Memory B cell (primary cell): ENCODE measurements around the gene B4GALT6.

Experiments
- ATAC-seq: fragments of 150-1000 bp; cut with Tn5 transposase; 2 replicates; pipeline ENCODE4 v1.10.0; 2021; ENCODE audit warnings: low read depth, mild to moderate bottlenecking, moderate library complexity
- DNase-seq, 2 donors: peaks; one replicate each; pipeline ENCODE4 v3.0.0; 2022; ENCODE audit warnings: low spot score in 2 of 2
- H3K27ac Mint-ChIP-seq: one replicate; pipeline ENCODE4 v1.8.0; 2022; ENCODE audit warnings: mild to moderate bottlenecking, moderate library complexity, mixed read lengths
- H3K27me3 Mint-ChIP-seq: one replicate; pipeline ENCODE4 v1.8.0; 2022; ENCODE audit warnings: mixed read lengths
- H3K36me3 Mint-ChIP-seq: one replicate; pipeline ENCODE4 v1.8.0; 2022; ENCODE audit warnings: mild to moderate bottlenecking, mixed read lengths
- H3K4me1 Mint-ChIP-seq: one replicate; pipeline ENCODE4 v1.8.0; 2022; ENCODE audit warnings: mixed read lengths
- H3K4me3 Mint-ChIP-seq: one replicate; pipeline ENCODE4 v1.8.0; 2022; ENCODE audit warnings: mild to moderate bottlenecking, moderate library complexity, mixed read lengths
- H3K9me3 Mint-ChIP-seq: one replicate; pipeline ENCODE4 v1.8.0; 2022; ENCODE audit warnings: mixed read lengths

Gene B4GALT6

GRCh38 chr18:31647127-31647753 is 37.1 kb downstream of the B4GALT6 start:
- ATAC-seq: no peak

GRCh38 chr18:31646332-31647126 is 37.9 kb downstream of the B4GALT6 start:
- peaks cover 2% of the 10 kb centered on the region for H3K27me3 Mint-ChIP-seq
- no peak for DNase-seq

More at GRCh38 chr18:31647127-31647753, 37.1 kb downstream of the B4GALT6 start:
- no peak for DNase-seq
- peaks cover 5% of the 10 kb centered on the region for H3K27me3 Mint-ChIP-seq
- no peak overlapping the region for H3K4me3 Mint-ChIP-seq
- H3K9me3 Mint-ChIP-seq: no peaks in the 10 kb centered on the region
- no peaks in the 10 kb centered on the region for H3K36me3 Mint-ChIP-seq
- no peak overlapping the region for H3K27ac Mint-ChIP-seq
- no peaks in the 10 kb centered on the region for H3K4me1 Mint-ChIP-seq

GRCh38 chr18:31645411-31645810 is 39.0 kb downstream of the B4GALT6 start:
- Mint-ChIP-seq H3K4me1 (no peaks in the 10 kb centered on the region), H3K27ac (no peak overlapping the region), H3K27me3 (no peaks in the 10 kb centered on the region), H3K4me3 (no peak overlapping the region), H3K9me3 (no peaks in the 10 kb centered on the region), H3K36me3 (no peaks in the 10 kb centered on the region)
- no peak for DNase-seq
- no peak for ATAC-seq

More at GRCh38 chr18:31646332-31647126, 37.9 kb downstream of the B4GALT6 start:
- no peak overlapping the region for H3K27ac Mint-ChIP-seq
- H3K4me3 Mint-ChIP-seq: no peak overlapping the region
- no peaks in the 10 kb centered on the region for H3K4me1 Mint-ChIP-seq
- no peaks in the 10 kb centered on the region for H3K9me3 Mint-ChIP-seq
- no peak for ATAC-seq
- H3K36me3 Mint-ChIP-seq: no peaks in the 10 kb centered on the region

- Mint-ChIP-seq H3K4me3 (no peak overlapping the region), H3K9me3 (no peaks in the 10 kb centered on the region), H3K4me1 (no peaks in the 10 kb centered on the region), H3K36me3 (no peaks in the 10 kb centered on the region), H3K27me3 (peaks cover 2% of the 10 kb centered on the region), H3K27ac (no peak overlapping the region)
- ATAC-seq (no peak), DNase-seq (no peak)
Measured at GRCh38 chr18:31643003-31643402, 41.4 kb downstream of the B4GALT6 start.

GRCh38 chr18:31637445-31637844 is 46.9 kb downstream of the B4GALT6 start:
- no peak overlapping the region for H3K27ac Mint-ChIP-seq
- DNase-seq: no peak
- peaks cover 2% of the 10 kb centered on the region for H3K27me3 Mint-ChIP-seq
- H3K4me1 Mint-ChIP-seq: no peaks in the 10 kb centered on the region
- H3K4me3 Mint-ChIP-seq: no peak overlapping the region
- peaks cover 2% of the 10 kb centered on the region for H3K9me3 Mint-ChIP-seq
- no peak for ATAC-seq
- no peaks in the 10 kb centered on the region for H3K36me3 Mint-ChIP-seq

- DNase-seq (no peak), ATAC-seq (no peak)
- H3K27ac Mint-ChIP-seq: no peak overlapping the region
- H3K4me3 Mint-ChIP-seq: no peak overlapping the region
- H3K4me1 Mint-ChIP-seq: no peaks in the 10 kb centered on the region
- peaks cover 2% of the 10 kb centered on the region for H3K27me3 Mint-ChIP-seq
- peaks cover 2% of the 10 kb centered on the region for H3K9me3 Mint-ChIP-seq
- no peaks in the 10 kb centered on the region for H3K36me3 Mint-ChIP-seq
Measured at GRCh38 chr18:31636387-31636786, 48.0 kb downstream of the B4GALT6 start.

GRCh38 chr18:31634331-31634713 is 50.1 kb downstream of the B4GALT6 start:
- Mint-ChIP-seq H3K4me3 (no peak overlapping the region), H3K27ac (no peak overlapping the region), H3K9me3 (peaks cover 2% of the 10 kb centered on the region), H3K36me3 (no peaks in the 10 kb centered on the region), H3K4me1 (peaks cover 3% of the 10 kb centered on the region), H3K27me3 (peaks cover 2% of the 10 kb centered on the region)
- ATAC-seq (no peak), DNase-seq (no peak)

GRCh38 chr18:31633392-31634330 is 50.7 kb downstream of the B4GALT6 start:
- Mint-ChIP-seq H3K27ac (no peak overlapping the region), H3K9me3 (peaks cover 2% of the 10 kb centered on the region), H3K4me3 (no peak overlapping the region), H3K27me3 (no peaks in the 10 kb centered on the region), H3K4me1 (peaks cover 3% of the 10 kb centered on the region), H3K36me3 (no peaks in the 10 kb centered on the region)
- no peak for ATAC-seq
- no peak for DNase-seq

GRCh38 chr18:31632356-31632755 is 52.0 kb downstream of the B4GALT6 start:
- DNase-seq: no peak
- peaks cover 2% of the 10 kb centered on the region for H3K9me3 Mint-ChIP-seq

GRCh38 chr18:31631526-31631925 is 52.9 kb downstream of the B4GALT6 start:
- DNase-seq (no peak), ATAC-seq (no peak)
- H3K9me3 Mint-ChIP-seq: peaks cover 2% of the 10 kb centered on the region
- H3K36me3 Mint-ChIP-seq: no peaks in the 10 kb centered on the region
- H3K4me3 Mint-ChIP-seq: no peak overlapping the region
- no peaks in the 10 kb centered on the region for H3K27me3 Mint-ChIP-seq
- no peak overlapping the region for H3K27ac Mint-ChIP-seq
- peaks cover 3% of the 10 kb centered on the region for H3K4me1 Mint-ChIP-seq

More at GRCh38 chr18:31632356-31632755, 52.0 kb downstream of the B4GALT6 start:
- H3K36me3 Mint-ChIP-seq: no peaks in the 10 kb centered on the region
- H3K27ac Mint-ChIP-seq: no peak overlapping the region
- no peak overlapping the region for H3K4me3 Mint-ChIP-seq
- no peak for ATAC-seq
- no peaks in the 10 kb centered on the region for H3K27me3 Mint-ChIP-seq
- H3K4me1 Mint-ChIP-seq: peaks cover 3% of the 10 kb centered on the region

- H3K4me1 Mint-ChIP-seq: peaks cover 3% of the 10 kb centered on the region
- no peaks in the 10 kb centered on the region for H3K27me3 Mint-ChIP-seq
- no peaks in the 10 kb centered on the region for H3K9me3 Mint-ChIP-seq
- ATAC-seq (no peak), DNase-seq (no peak)
- H3K4me3 Mint-ChIP-seq: no peak overlapping the region
- no peak overlapping the region for H3K27ac Mint-ChIP-seq
- no peaks in the 10 kb centered on the region for H3K36me3 Mint-ChIP-seq
Measured at GRCh38 chr18:31630549-31630948, 53.8 kb downstream of the B4GALT6 start.

- H3K36me3 Mint-ChIP-seq: no peaks in the 10 kb centered on the region
- no peak overlapping the region for H3K27ac Mint-ChIP-seq
- DNase-seq (no peak), ATAC-seq (no peak)
- H3K4me1 Mint-ChIP-seq: peaks cover 3% of the 10 kb centered on the region
- no peaks in the 10 kb centered on the region for H3K9me3 Mint-ChIP-seq
- H3K27me3 Mint-ChIP-seq: no peaks in the 10 kb centered on the region
- no peak overlapping the region for H3K4me3 Mint-ChIP-seq
Measured at GRCh38 chr18:31626409-31626808, 58.0 kb downstream of the B4GALT6 start.

- Mint-ChIP-seq H3K27me3 (no peaks in the 10 kb centered on the region), H3K4me3 (no peak overlapping the region), H3K27ac (no peak overlapping the region), H3K4me1 (peaks cover 3% of the 10 kb centered on the region), H3K9me3 (no peaks in the 10 kb centered on the region), H3K36me3 (no peaks in the 10 kb centered on the region)
- DNase-seq (no peak), ATAC-seq (no peak)
Measured at GRCh38 chr18:31624892-31625640, 59.3 kb downstream of the B4GALT6 start.
